Endothelial cell of coronary artery (primary cell): Measurements from ENCODE around the gene DCAF8. TPM values are rescaled to one million over a fixed set of nuclear protein-coding genes. Genes with fewer than 3 reads are reported as not detected.

Experiments
- total RNA-seq: library from RNA; depleted of rRNA; stranded (reverse); fragments of >200 nt; gene quantifications from 2 replicates; pipeline ENCODE4 v1.2.3, GENCODE V29; 2014

Gene DCAF8
- 66.8 and 80.9 TPM in 2 replicates for total RNA-seq

GRCh38 chr1:160261893-160262794 lies at the start of gene DCAF8:
Gene DCAF8 (minus strand): TSS chr1:160262549. CDS start chr1:160244008, 18,541 bp downstream.

GRCh38 chr1:160284782-160285344 lies 22.5 kb upstream of the DCAF8 start, which contains the start of gene PEX19:
Gene PEX19 (minus strand): TSS chr1:160285133. CDS start chr1:160285124, 9 bp downstream.

GRCh38 chr1:160205242-160206035 lies 56.9 kb downstream of the DCAF8 start, which contains the start of gene PEA15:
Gene PEA15 (plus strand): TSS chr1:160205384. CDS start chr1:160211545, 6,161 bp downstream.

GRCh38 chr1:160189649-160190625 lies 72.4 kb downstream of the DCAF8 start, which contains the start of gene CASQ1:
Gene CASQ1 (plus strand): TSS chr1:160190575. CDS start chr1:160190752, 177 bp downstream.

Other genes starting within 250 kb of the DCAF8 start
- 2.9 and 3.1 TPM in 2 replicates for gene PIGM, start 230.6 kb downstream of the DCAF8 start, total RNA-seq
- gene KCNJ10, start 192.4 kb downstream of the DCAF8 start, total RNA-seq = not detected in 2 replicates
- not detected in 2 replicates for gene KCNJ9, start 181.0 kb downstream of the DCAF8 start, total RNA-seq
- 7.2 and 14.9 TPM in 2 replicates for gene IGSF8, start 163.9 kb downstream of the DCAF8 start, total RNA-seq
- gene ATP1A2, start 146.8 kb downstream of the DCAF8 start, total RNA-seq = under 0.01 TPM in 1 of 2 replicates, not detected in the other
- gene ATP1A4, start 110.9 kb downstream of the DCAF8 start, total RNA-seq = not detected in 2 replicates
- 0.18 TPM in 1 of 2 replicates, not detected in the other for gene CASQ1, start 72.0 kb downstream of the DCAF8 start, total RNA-seq
- 73.2 and 113 TPM in 2 replicates for gene PEA15, start 57.2 kb downstream of the DCAF8 start, total RNA-seq
- gene PEX19, start 22.6 kb upstream of the DCAF8 start, total RNA-seq = 20.0 and 21.6 TPM in 2 replicates
- 295 and 307 TPM in 2 replicates for gene COPA, start 80.7 kb upstream of the DCAF8 start, total RNA-seq
- 54.8 and 91.4 TPM in 2 replicates for gene NCSTN, start 80.8 kb upstream of the DCAF8 start, total RNA-seq
- gene NHLH1, start 104.5 kb upstream of the DCAF8 start, total RNA-seq = under 0.01 TPM in 1 of 2 replicates, not detected in the other
- not detected in 2 replicates for gene VANGL2, start 138.0 kb upstream of the DCAF8 start, total RNA-seq